ENCODE results near the gene MTUS2.

MTUS2 gene

GRCh38 chr13:29021717-29022116 is 201.6 kb downstream of the MTUS2 start:
- in situ Hi-C loops (cut with MboI; ENCODE audit: low sequenced_read_pairs): no loop called here

- in situ Hi-C loops (cut with MboI; ENCODE audit: low sequenced_read_pairs): no loop called here
These were observed 202.3 kb downstream of the MTUS2 start for GRCh38 chr13:29022410-29022809.

GRCh38 chr13:29022968-29023367 is 202.8 kb downstream of the MTUS2 start:
- in situ Hi-C loops (cut with MboI; ENCODE audit: low sequenced_read_pairs): no loop called here

- in situ Hi-C loops (cut with MboI; ENCODE audit: low sequenced_read_pairs): no loop called here
These were observed 204.6 kb downstream of the MTUS2 start for GRCh38 chr13:29024783-29025182.

GRCh38 chr13:29028868-29029267 is 208.7 kb downstream of the MTUS2 start:
- in situ Hi-C loops (cut with MboI; ENCODE audit: low sequenced_read_pairs): no loop called here

- in situ Hi-C loops (cut with MboI; ENCODE audit: low sequenced_read_pairs): no loop called here
These were observed 218.6 kb downstream of the MTUS2 start for GRCh38 chr13:29038700-29039099.

GRCh38 chr13:29039212-29039611 is 219.1 kb downstream of the MTUS2 start:
- in situ Hi-C loops (cut with MboI; ENCODE audit: low sequenced_read_pairs): no loop called here

- in situ Hi-C loops (cut with MboI; ENCODE audit: low sequenced_read_pairs): no loop called here
These were observed 226.4 kb downstream of the MTUS2 start for GRCh38 chr13:29046588-29046987.

GRCh38 chr13:29049524-29049923 is 229.4 kb downstream of the MTUS2 start:
- in situ Hi-C loops (cut with MboI; ENCODE audit: low sequenced_read_pairs): no loop called here

- in situ Hi-C loops (cut with MboI; ENCODE audit: low sequenced_read_pairs): no loop called here
These were observed 230.6 kb downstream of the MTUS2 start for GRCh38 chr13:29050719-29051118.

GRCh38 chr13:29059800-29060199 is 239.7 kb downstream of the MTUS2 start:
- in situ Hi-C loops (cut with MboI; ENCODE audit: low sequenced_read_pairs): no loop called here

- in situ Hi-C loops (cut with MboI; ENCODE audit: low sequenced_read_pairs): no loop called here
These were observed 245.0 kb downstream of the MTUS2 start for GRCh38 chr13:29065142-29065541.

GRCh38 chr13:29067306-29067945 is 247.3 kb downstream of the MTUS2 start:
- in situ Hi-C loops (cut with MboI; ENCODE audit: low sequenced_read_pairs): no loop called here

GRCh38 chr13:29073755-29074154 is 253.6 kb downstream of the MTUS2 start:
- in situ Hi-C loops (cut with MboI; ENCODE audit: low sequenced_read_pairs): no loop called here

GRCh38 chr13:29077051-29077813 is 257.1 kb downstream of the MTUS2 start:
- in situ Hi-C loops (cut with MboI; ENCODE audit: low sequenced_read_pairs): no loop called here

- in situ Hi-C loops (cut with MboI; ENCODE audit: low sequenced_read_pairs): no loop called here
These were observed 260.9 kb downstream of the MTUS2 start for GRCh38 chr13:29081036-29081435.

- in situ Hi-C loops (cut with MboI; ENCODE audit: low sequenced_read_pairs): no loop called here
These were observed 261.7 kb downstream of the MTUS2 start for GRCh38 chr13:29081697-29082440.

- in situ Hi-C loops (cut with MboI; ENCODE audit: low sequenced_read_pairs): no loop called here
These were observed 279.8 kb downstream of the MTUS2 start for GRCh38 chr13:29099781-29100406.

GRCh38 chr13:29100758-29101157 is 280.6 kb downstream of the MTUS2 start:
- in situ Hi-C loops (cut with MboI; ENCODE audit: low sequenced_read_pairs): no loop called here

GRCh38 chr13:29101409-29101808 is 281.3 kb downstream of the MTUS2 start:
- in situ Hi-C loops (cut with MboI; ENCODE audit: low sequenced_read_pairs): no loop called here

GRCh38 chr13:29101905-29102304 is 281.8 kb downstream of the MTUS2 start:
- in situ Hi-C loops (cut with MboI; ENCODE audit: low sequenced_read_pairs): no loop called here

All from hTERT RPE-1 (cell line).